ENCODE data around the gene ZNF497. TPM values are rescaled to one million over a fixed set of nuclear protein-coding genes. Genes with fewer than 3 reads are reported as not detected.

The ZNF497 gene
- total and polyA plus RNA-seq, 2 of the 8 experiments (the other 6 are each of a cell fraction or from before 2014, with no cell fraction given), result 0.93 to 1.4 TPM

DNA sequence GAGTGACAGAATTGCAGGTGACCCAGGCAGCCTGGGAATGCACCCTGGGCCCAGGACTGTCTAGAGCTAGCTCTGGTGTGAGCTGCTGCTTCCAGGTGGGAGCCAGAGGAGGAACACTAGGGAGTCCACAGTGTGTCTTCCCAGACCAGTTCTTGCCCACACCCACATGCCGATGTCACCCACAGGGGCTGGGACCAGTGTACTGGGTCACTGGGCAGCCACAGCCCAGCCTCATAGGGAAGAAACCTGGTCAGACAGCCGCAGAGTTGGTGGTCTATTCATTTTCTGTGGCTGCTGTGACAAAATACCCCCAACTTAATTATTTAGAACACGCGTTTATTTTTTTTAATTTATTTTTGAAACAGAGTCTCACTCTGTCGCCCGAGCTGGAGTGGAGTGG lies 36.0 kb upstream of the ZNF497 start:
- Histone ChIP-seq H2BK120ac (replicated peaks; ENCODE audit: low read depth, low read length) (no peak overlapping the region), H4K5ac (ENCODE audit: insufficient read length, low read depth, low read length) (no peak overlapping the region), H4K91ac (replicated peaks; ENCODE audit: insufficient read length, low read length) (peak overlapping the region; percentile 29), H3K4ac (replicated peaks; ENCODE audit: insufficient read length, low read depth, low read length) (no peak overlapping the region), H4K8ac (ENCODE audit: extremely low read depth, insufficient read depth, low read length) (no peak overlapping the region), H2AK5ac (ENCODE audit: low read depth, low read length) (no peak overlapping the region; the same call in 1 of the 2 replicates), H3K79me1 (ENCODE audit: low read depth, low read length) (no peaks in the 10 kb centered on the region; the same call in 1 of the 2 replicates), H3K4me2 (ENCODE audit: insufficient read depth in 1 of 2, low read depth in 2 of 2, low read length in 2 of 2) (no peak overlapping the region), H3K4me1 (replicated peaks in 1 of 4; ENCODE audit: control insufficient read depth in 3 of 4, insufficient read depth in 4 of 4, low read length in 3 of 4) (peaks cover 0 to 27% (median 17%) of the 10 kb centered on the region in 4 experiments; a peak in 5 of 7 replicates), H3K14ac (ENCODE audit: insufficient read length) (no peak overlapping the region), H2BK20ac (ENCODE audit: low read length) (no peak overlapping the region), H2AFZ (ENCODE audit: low read length) (no peak overlapping the region), H3K27ac (ENCODE audit: low read depth, low read length) (no peak overlapping the region), H3K23ac (ENCODE audit: insufficient read length) (no peak overlapping the region), H3K79me2 (ENCODE audit: control insufficient read depth in 1 of 2, insufficient read depth in 2 of 2, low read length in 2 of 2) (no peaks in the 10 kb centered on the region), H3K18ac (ENCODE audit: extremely low read depth, low read length) (no peak overlapping the region), H3K4me3 (ENCODE audit: extremely low read depth in 1 of 4, insufficient read depth in 2 of 4, low read depth in 3 of 4, low read length in 4 of 4) (no peak overlapping the region), H3K9me3 (ENCODE audit: insufficient read depth in 2 of 2, low read depth in 1 of 2, low read length in 1 of 2) (no peaks in the 10 kb centered on the region), H2BK15ac (ENCODE audit: low read length) (no peak overlapping the region), H3K27me3 (replicated peaks in 1 of 4; ENCODE audit: control insufficient read depth in 3 of 4, extremely low read depth in 1 of 4, insufficient read depth in 3 of 4, low read length in 3 of 4) (peaks cover 3 to 17% (median 11%) of the 10 kb centered on the region in 4 experiments; a peak in 6 of 7 replicates), H3K9ac (replicated peaks in 1 of 4; ENCODE audit: extremely low read depth in 1 of 4, low read depth in 3 of 4, low read length in 3 of 4) (no peak overlapping the region), H2BK5ac (ENCODE audit: low read depth, low read length) (no peak overlapping the region), H3K36me3 (ENCODE audit: control insufficient read depth in 2 of 4, insufficient read depth in 4 of 4, low read length in 3 of 4) (peaks cover 4 to 14% (median 13%) of the 10 kb centered on the region in 4 experiments; a peak in 7 of 8 replicates), H4K20me1 (replicated peaks in 1 of 2; ENCODE audit: control insufficient read depth in 1 of 2, insufficient read depth in 2 of 2, low read length in 2 of 2) (peaks cover 10% of the 10 kb centered on the region in 2 experiments), H3K23me2 (ENCODE audit: low read depth, low read length) (peaks cover 12% of the 10 kb centered on the region), H2BK12ac (ENCODE audit: low read depth, low read length) (no peak overlapping the region), H3K56ac (replicated peaks; ENCODE audit: insufficient read length, low read depth, low read length) (no peak overlapping the region)
- FAIRE-seq (no peak), DNase-seq (ENCODE audit: low read depth in 1 of 2, low spot score in 2 of 2) (no peak)
- CTCF ChIA-PET (ENCODE audit: partially characterized antibody), result interaction anchor here (0.7 to 2.8 kb wide), 4 partner anchors 36 to 121 kb away, joined by 3 to 7 read pairs (median 4); partner anchors contain the start of genes ZBTB45 and ZNF497
- WGBS, 2 experiments (ENCODE audit: extremely low coverage in 1 of 2, insufficient coverage in 1 of 2, insufficient read length in 1 of 2, insufficient replicate concordance in 2 of 2, low coverage in 1 of 2, low lambda C conversion rate in 2 of 2, missing lambda C conversion rate in 1 of 2), result 84% methylated on average over 6 of the region's 6 CpGs; no CpG with 5 or more reads in 1 of the 2 experiments
- POLR2A ChIA-PET (ENCODE audit: partially characterized antibody), result interaction anchor here (1.3 to 7.2 kb wide), 3 partner anchors 10 to 17 kb away, joined by 3 to 78 read pairs (median 6); partner anchors contain the start of genes RPS5 and ZNF584
- TF ChIP-seq RBBP5 (IDR thresholded peaks at IDR 0.05; ENCODE audit: borderline replicate concordance, low read depth, low read length) (no peak), SIRT6 (IDR thresholded peaks at IDR 0.05; ENCODE audit: low read length) (no peak)
- TF ChIP-seq, protein P1, sequence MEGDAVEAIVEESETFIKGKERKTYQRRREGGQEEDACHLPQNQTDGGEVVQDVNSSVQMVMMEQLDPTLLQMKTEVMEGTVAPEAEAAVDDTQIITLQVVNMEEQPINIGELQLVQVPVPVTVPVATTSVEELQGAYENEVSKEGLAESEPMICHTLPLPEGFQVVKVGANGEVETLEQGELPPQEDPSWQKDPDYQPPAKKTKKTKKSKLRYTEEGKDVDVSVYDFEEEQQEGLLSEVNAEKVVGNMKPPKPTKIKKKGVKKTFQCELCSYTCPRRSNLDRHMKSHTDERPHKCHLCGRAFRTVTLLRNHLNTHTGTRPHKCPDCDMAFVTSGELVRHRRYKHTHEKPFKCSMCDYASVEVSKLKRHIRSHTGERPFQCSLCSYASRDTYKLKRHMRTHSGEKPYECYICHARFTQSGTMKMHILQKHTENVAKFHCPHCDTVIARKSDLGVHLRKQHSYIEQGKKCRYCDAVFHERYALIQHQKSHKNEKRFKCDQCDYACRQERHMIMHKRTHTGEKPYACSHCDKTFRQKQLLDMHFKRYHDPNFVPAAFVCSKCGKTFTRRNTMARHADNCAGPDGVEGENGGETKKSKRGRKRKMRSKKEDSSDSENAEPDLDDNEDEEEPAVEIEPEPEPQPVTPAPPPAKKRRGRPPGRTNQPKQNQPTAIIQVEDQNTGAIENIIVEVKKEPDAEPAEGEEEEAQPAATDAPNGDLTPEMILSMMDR (IDR thresholded peaks at IDR 0.05; ENCODE audit: control extremely low read depth in 1 of 3, insufficient read depth in 1 of 3, low read depth in 1 of 3, low read length in 3 of 3), result no peak

All from H1 (cell line).